HCT116 (cell line): ENCODE data around the gene TEP1. TPM values are rescaled to one million over a fixed set of nuclear protein-coding genes. Genes with fewer than 3 reads are reported as not detected.

ENCODE experiments used
- ATAC-seq: fragments of 200-7000 bp; cut with Tn5 transposase; 2 replicates; pipeline ENCODE4 v1.9.1; 2020; ENCODE audit warnings: mild to moderate bottlenecking, moderate library complexity
- BruUV-seq: library from RNA; stranded (reverse); fragments of 400-500 nt; replicated peaks from 2 replicates; lab custom pipeline; 2021; lab: Mats Ljungman, UMichigan
- CTCF ChIA-PET: fragments of 300-600 bp; sonication (Branson Sonifier 250); formaldehyde crosslinking; loops from one replicate; lab custom pipeline; 2021; ENCODE audit warnings: antibody characterized with exemption; lab: Charles Lee
- POLR2A ChIA-PET: fragments of 300-600, 350-600 bp; sonication (Branson Sonifier 250); formaldehyde crosslinking; loops from one replicate; lab custom pipeline; 2021; ENCODE audit warnings: antibody characterized with exemption; lab: Charles Lee
- RAD21 ChIA-PET, 2 experiments: fragments of 300-600 bp; sonication (Branson Sonifier 250); formaldehyde crosslinking; loops; one replicate each; lab custom pipeline; 2023; ENCODE audit warnings: low total read pairs in 2 of 2; ENCODE audit not compliant: uncharacterized antibody in 2 of 2, unreplicated experiment in 2 of 2, low non-redundant PET in 1 of 2; lab: Charles Lee
- DNase-seq: peaks from one replicate; pipeline ENCODE4 v3.0.0-alpha.2; 2010; ENCODE audit warnings: low read depth, low spot score
- H2AFZ ChIP-seq: fragments of 200-600 bp; shearing (Covaris generic), sonication (generic); 2 replicates; pipeline ENCODE4 v1.6.1; 2017; ENCODE audit warnings: low read depth, mixed run types, mixed read lengths, antibody characterized with exemption, low read length; ENCODE audit not compliant: poor library complexity, severe bottlenecking
- H3K27ac ChIP-seq: 2 replicates; pipeline ENCODE4 v1.5.1; 2012; ENCODE audit warnings: low read depth, low read length
- H3K27me3 ChIP-seq: fragments of 200-600 bp; sonication (generic); 2 replicates; pipeline ENCODE4 v1.6.1; 2016; ENCODE audit warnings: mixed run types, low read length, mixed read lengths; ENCODE audit not compliant: insufficient read depth
- H3K36me3 ChIP-seq, 2 experiments: fragments of 200-500 bp in 1 of 2; fragments of 200-600 bp in 1 of 2; sonication (Bioruptor generic) in 1 of 2; sonication (generic) in 1 of 2; 2 replicates each; pipeline versions ENCODE4 v1.5.1 to v1.6.1; 2014 to 2016; ENCODE audit warnings: low read length in 2 of 2, inconsistent platforms in 1 of 2, mixed read lengths in 1 of 2, mixed run types in 1 of 2; ENCODE audit not compliant: insufficient read depth in 2 of 2, control insufficient read depth in 1 of 2
- H3K4me1 ChIP-seq, 2 experiments: fragments of 200-600 bp in 1 of 2; sonication (generic) in 1 of 2; 2 replicates each; pipeline versions ENCODE4 v1.5.1 to v1.6.1; 2012 to 2017; ENCODE audit warnings: low read length in 2 of 2, inconsistent platforms in 1 of 2, mild to moderate bottlenecking in 1 of 2, mixed read lengths in 1 of 2, mixed run types in 1 of 2, moderate library complexity in 1 of 2; ENCODE audit not compliant: insufficient read depth in 2 of 2, control insufficient read depth in 1 of 2
- H3K4me2 ChIP-seq: fragments of 200-600 bp; sonication (generic); 2 replicates; pipeline ENCODE4 v1.6.1; 2017; ENCODE audit warnings: mixed run types, low read length, mixed read lengths
- H3K4me3 ChIP-seq, 2 experiments: fragments of 200-600 bp in 1 of 2; sonication (generic) in 1 of 2; replicated peaks in 1 of 2; 2 replicates each; pipeline ENCODE4 v1.5.1; 2011 to 2016; ENCODE audit warnings: low read length in 2 of 2, control low read depth in 1 of 2, low read depth in 1 of 2, mild to moderate bottlenecking in 1 of 2, mixed read lengths in 1 of 2, mixed run types in 1 of 2
- H3K79me2 ChIP-seq: fragments of 200-600 bp; sonication (generic); 2 replicates; pipeline ENCODE4 v1.6.1; 2017; ENCODE audit warnings: mild to moderate bottlenecking, mixed run types, low read length, moderate library complexity, mixed read lengths; ENCODE audit not compliant: insufficient read depth
- H3K9ac ChIP-seq: fragments of 200-600 bp; sonication (generic); 2 replicates; pipeline ENCODE4 v1.6.1; 2016; ENCODE audit warnings: low read length, mixed read lengths
- H3K9me2 ChIP-seq: fragments of 200-600 bp; sonication (generic), shearing (Covaris generic); 2 replicates; pipeline ENCODE4 v1.6.1; 2017; ENCODE audit warnings: mixed run types, mild to moderate bottlenecking, moderate library complexity; ENCODE audit not compliant: insufficient read depth
- H3K9me3 ChIP-seq, 2 experiments: fragments of 200-500 bp in 1 of 2; fragments of 200-600 bp in 1 of 2; sonication (Bioruptor generic) in 1 of 2; sonication (generic) in 1 of 2; 2 replicates each; pipeline ENCODE4 v1.6.1; 2014 to 2017; ENCODE audit warnings: low read length in 2 of 2, mixed read lengths in 2 of 2, inconsistent platforms in 1 of 2, low read depth in 1 of 2, mild to moderate bottlenecking in 1 of 2, mixed run types in 1 of 2, moderate library complexity in 1 of 2; ENCODE audit not compliant: control insufficient read depth in 1 of 2, insufficient read depth in 1 of 2
- H4K20me1 ChIP-seq: fragments of 200-600 bp; sonication (generic), shearing (Covaris generic); 2 replicates; pipeline ENCODE4 v1.6.1; 2017; ENCODE audit warnings: mixed run types, mild to moderate bottlenecking, moderate library complexity; ENCODE audit not compliant: insufficient read depth
- EGR1 ChIP-seq: IDR thresholded peaks from 2 replicates; pipeline ENCODE4 v1.6.1; 2012; ENCODE audit warnings: low read depth
- EZH2 ChIP-seq: fragments of 200-600 bp; sonication (generic); IDR thresholded peaks from 2 replicates; pipeline ENCODE4 v1.6.1; 2017; ENCODE audit warnings: antibody characterized with exemption, mixed run types
- EZH2phosphoT487 ChIP-seq: fragments of 200-600 bp; IDR thresholded peaks from 2 replicates; pipeline ENCODE4 v1.6.1; 2018; ENCODE audit warnings: antibody characterized with exemption, borderline replicate concordance
- FOSL1 ChIP-seq: IDR thresholded peaks from 2 replicates; pipeline ENCODE4 v1.6.1; 2012; ENCODE audit warnings: low read depth
- POLR2A ChIP-seq: IDR thresholded peaks from 2 replicates; pipeline ENCODE4 v1.7.0; 2011; ENCODE audit warnings: borderline replicate concordance; ENCODE audit not compliant: insufficient read depth, insufficient read length; ENCODE audit errors: extremely low read depth
- POLR2AphosphoS5 ChIP-seq: IDR thresholded peaks from 2 replicates; pipeline ENCODE4 v1.6.1; 2011; ENCODE audit warnings: mild to moderate bottlenecking, low read depth, low read length, moderate library complexity
- RAD21 ChIP-seq: IDR thresholded peaks from 2 replicates; pipeline ENCODE4 v1.6.1; 2012; ENCODE audit warnings: low read depth, mild to moderate bottlenecking
- YY1 ChIP-seq: IDR thresholded peaks from 2 replicates; pipeline ENCODE4 v1.6.1; 2011; ENCODE audit warnings: low read length, low read depth, moderate library complexity, mild to moderate bottlenecking; ENCODE audit not compliant: insufficient replicate concordance; ENCODE audit errors: extremely low read depth
- ZFX ChIP-seq: fragments of 450-650 bp; IDR thresholded peaks from 2 replicates; pipeline ENCODE4 v1.6.1; 2017
- intact Hi-C: fragments of 100-400 bp; cut with micrococcal nuclease; formaldehyde crosslinking; loops from 2 replicates; pipeline ENCODE4 v1.10.0; 2022
- total RNA-seq: library from RNA; stranded (reverse); gene quantifications from one replicate; pipeline ENCODE4 v1.2.1, GENCODE V29; 2021; ENCODE audit not compliant: unreplicated experiment
- TF ChIP-seq, protein P1 (sequence below): IDR thresholded peaks from 2 replicates; pipeline ENCODE4 v1.6.1; 2011; ENCODE audit warnings: mild to moderate bottlenecking, low read length, moderate library complexity; ENCODE audit not compliant: insufficient replicate concordance; ENCODE audit errors: extremely low read depth
- TF ChIP-seq, protein P2 (sequence below): IDR thresholded peaks from 2 replicates; pipeline ENCODE4 v1.6.1; 2012
- TF ChIP-seq, protein P3 (sequence below): IDR thresholded peaks from 2 replicates; pipeline ENCODE4 v1.6.1; 2012
- TF ChIP-seq, protein P4 (sequence below): IDR thresholded peaks from 2 replicates; pipeline ENCODE4 v1.6.1; 2012; ENCODE audit warnings: low read depth

TEP1 gene
- total RNA-seq, 1 experiment from 2014 or later, result 22.4 TPM

DNA sequence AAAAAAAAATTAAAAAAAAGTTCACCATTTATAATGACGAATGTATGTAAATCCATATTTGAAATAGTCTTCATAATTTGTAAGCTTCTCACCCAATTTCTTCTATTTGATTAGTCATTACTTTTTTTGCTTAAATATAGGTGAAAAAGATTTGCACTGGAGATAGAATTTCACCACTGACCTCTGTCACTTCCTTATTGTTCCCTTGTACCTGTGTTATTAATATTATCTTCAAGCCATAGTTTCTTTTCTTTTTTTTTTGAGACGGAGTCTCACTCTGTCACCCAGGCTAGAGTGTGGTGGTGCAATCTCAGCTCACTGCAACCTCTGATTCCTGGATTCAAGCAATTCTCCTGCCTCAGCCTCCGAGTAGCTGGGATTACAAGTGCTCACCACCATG lies 15.8 kb downstream of the TEP1 start:
- no TSS peak for BruUV-seq
- no peak for TF ChIP-seq EGR1
- TF ChIP-seq, protein P1, sequence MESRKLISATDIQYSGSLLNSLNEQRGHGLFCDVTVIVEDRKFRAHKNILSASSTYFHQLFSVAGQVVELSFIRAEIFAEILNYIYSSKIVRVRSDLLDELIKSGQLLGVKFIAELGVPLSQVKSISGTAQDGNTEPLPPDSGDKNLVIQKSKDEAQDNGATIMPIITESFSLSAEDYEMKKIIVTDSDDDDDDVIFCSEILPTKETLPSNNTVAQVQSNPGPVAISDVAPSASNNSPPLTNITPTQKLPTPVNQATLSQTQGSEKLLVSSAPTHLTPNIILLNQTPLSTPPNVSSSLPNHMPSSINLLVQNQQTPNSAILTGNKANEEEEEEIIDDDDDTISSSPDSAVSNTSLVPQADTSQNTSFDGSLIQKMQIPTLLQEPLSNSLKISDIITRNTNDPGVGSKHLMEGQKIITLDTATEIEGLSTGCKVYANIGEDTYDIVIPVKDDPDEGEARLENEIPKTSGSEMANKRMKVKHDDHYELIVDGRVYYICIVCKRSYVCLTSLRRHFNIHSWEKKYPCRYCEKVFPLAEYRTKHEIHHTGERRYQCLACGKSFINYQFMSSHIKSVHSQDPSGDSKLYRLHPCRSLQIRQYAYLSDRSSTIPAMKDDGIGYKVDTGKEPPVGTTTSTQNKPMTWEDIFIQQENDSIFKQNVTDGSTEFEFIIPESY, result no peak
- no peak overlapping the region for H2AFZ ChIP-seq
- ChIA-PET POLR2A (no interaction called here), CTCF (no interaction called here), RAD21 (no interaction called here)
- H3K4me1 ChIP-seq, result peaks cover 24 to 30% of the 10 kb centered on the region in 2 experiments
- no peak overlapping the region for H3K27ac ChIP-seq
- intact Hi-C loops, result no loop called here
- H3K79me2 ChIP-seq, result no peaks in the 10 kb centered on the region
- no peak overlapping the region for H3K4me2 ChIP-seq
- H3K27me3 ChIP-seq, result no peaks in the 10 kb centered on the region
- H3K9ac ChIP-seq, result no peak overlapping the region
- H3K4me3 ChIP-seq, result no peak overlapping the region
- DNase-seq (no peak), ATAC-seq (no peak)
- H3K36me3 ChIP-seq, result peaks cover 17 to 29% of the 10 kb centered on the region in 2 experiments; a peak in 3 of 4 replicates
- H3K9me2 ChIP-seq, result no peaks in the 10 kb centered on the region
- H4K20me1 ChIP-seq, result no peaks in the 10 kb centered on the region
- no peaks in the 10 kb centered on the region for H3K9me3 ChIP-seq

DNA sequence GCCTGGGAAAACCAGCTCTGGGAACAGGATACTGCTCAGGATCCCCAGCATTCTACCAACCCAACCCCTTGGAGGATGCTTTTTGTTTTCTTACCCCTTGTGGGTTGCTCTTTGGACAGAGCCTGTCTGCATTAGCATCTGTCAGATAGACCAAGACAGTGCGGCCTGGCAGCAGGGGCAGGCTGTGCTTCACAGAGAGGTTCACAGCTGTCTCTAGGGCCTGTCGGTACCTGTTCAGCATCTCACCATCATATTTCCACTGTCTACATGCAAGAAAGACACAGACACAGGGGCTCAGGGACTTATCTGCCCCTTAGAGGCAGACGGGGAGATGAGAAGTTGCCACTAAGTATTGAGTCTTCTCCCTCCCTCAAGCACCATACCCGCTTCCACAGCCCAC lies 21.8 kb downstream of the TEP1 start:
- BruUV-seq, result no TSS peak
- peaks cover 35 to 45% of the 10 kb centered on the region in 2 experiments; a peak in 3 of 4 replicates for H3K36me3 ChIP-seq
- ChIA-PET RAD21 (no interaction called here), POLR2A (no interaction called here), CTCF (no interaction called here)
- H4K20me1 ChIP-seq, result no peaks in the 10 kb centered on the region
- H2AFZ ChIP-seq, result no peak overlapping the region
- H3K4me2 ChIP-seq, result no peak overlapping the region
- no peaks in the 10 kb centered on the region for H3K79me2 ChIP-seq
- intact Hi-C loops, result no loop called here
- DNase-seq, result no peak
- H3K4me3 ChIP-seq, result no peak overlapping the region
- H3K9me2 ChIP-seq, result no peaks in the 10 kb centered on the region
- no peaks in the 10 kb centered on the region for H3K27me3 ChIP-seq
- no peak overlapping the region for H3K9ac ChIP-seq
- ATAC-seq, result no peak
- no peak overlapping the region for H3K27ac ChIP-seq
- no peaks in the 10 kb centered on the region for H3K4me1 ChIP-seq
- no peaks in the 10 kb centered on the region for H3K9me3 ChIP-seq
- TF ChIP-seq, protein P2, sequence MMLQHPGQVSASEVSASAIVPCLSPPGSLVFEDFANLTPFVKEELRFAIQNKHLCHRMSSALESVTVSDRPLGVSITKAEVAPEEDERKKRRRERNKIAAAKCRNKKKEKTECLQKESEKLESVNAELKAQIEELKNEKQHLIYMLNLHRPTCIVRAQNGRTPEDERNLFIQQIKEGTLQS, result no peak
- TF ChIP-seq YY1, result no peak
- TF ChIP-seq, protein P3, sequence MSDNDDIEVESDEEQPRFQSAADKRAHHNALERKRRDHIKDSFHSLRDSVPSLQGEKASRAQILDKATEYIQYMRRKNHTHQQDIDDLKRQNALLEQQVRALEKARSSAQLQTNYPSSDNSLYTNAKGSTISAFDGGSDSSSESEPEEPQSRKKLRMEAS, result no peak
- no peak for TF ChIP-seq RAD21
- no peak for TF ChIP-seq POLR2AphosphoS5
- TF ChIP-seq, protein P4, sequence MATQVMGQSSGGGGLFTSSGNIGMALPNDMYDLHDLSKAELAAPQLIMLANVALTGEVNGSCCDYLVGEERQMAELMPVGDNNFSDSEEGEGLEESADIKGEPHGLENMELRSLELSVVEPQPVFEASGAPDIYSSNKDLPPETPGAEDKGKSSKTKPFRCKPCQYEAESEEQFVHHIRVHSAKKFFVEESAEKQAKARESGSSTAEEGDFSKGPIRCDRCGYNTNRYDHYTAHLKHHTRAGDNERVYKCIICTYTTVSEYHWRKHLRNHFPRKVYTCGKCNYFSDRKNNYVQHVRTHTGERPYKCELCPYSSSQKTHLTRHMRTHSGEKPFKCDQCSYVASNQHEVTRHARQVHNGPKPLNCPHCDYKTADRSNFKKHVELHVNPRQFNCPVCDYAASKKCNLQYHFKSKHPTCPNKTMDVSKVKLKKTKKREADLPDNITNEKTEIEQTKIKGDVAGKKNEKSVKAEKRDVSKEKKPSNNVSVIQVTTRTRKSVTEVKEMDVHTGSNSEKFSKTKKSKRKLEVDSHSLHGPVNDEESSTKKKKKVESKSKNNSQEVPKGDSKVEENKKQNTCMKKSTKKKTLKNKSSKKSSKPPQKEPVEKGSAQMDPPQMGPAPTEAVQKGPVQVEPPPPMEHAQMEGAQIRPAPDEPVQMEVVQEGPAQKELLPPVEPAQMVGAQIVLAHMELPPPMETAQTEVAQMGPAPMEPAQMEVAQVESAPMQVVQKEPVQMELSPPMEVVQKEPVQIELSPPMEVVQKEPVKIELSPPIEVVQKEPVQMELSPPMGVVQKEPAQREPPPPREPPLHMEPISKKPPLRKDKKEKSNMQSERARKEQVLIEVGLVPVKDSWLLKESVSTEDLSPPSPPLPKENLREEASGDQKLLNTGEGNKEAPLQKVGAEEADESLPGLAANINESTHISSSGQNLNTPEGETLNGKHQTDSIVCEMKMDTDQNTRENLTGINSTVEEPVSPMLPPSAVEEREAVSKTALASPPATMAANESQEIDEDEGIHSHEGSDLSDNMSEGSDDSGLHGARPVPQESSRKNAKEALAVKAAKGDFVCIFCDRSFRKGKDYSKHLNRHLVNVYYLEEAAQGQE, result no peak
- no peak for TF ChIP-seq EGR1
- no peak for TF ChIP-seq EZH2
- TF ChIP-seq ZFX, result no peak
- no peak for TF ChIP-seq POLR2A
- no peak for TF ChIP-seq FOSL1
- no peak for TF ChIP-seq EZH2phosphoT487
